ENCODE measurements around the gene ISY1. TPM values are rescaled to one million over a fixed set of nuclear protein-coding genes. Genes with fewer than 3 reads are reported as not detected.
"Not testable (repeated sequence)": the region's sequence is repeated elsewhere in the genome, so short reads cannot be mapped to it uniquely, and the experiment has no call there.

The ISY1 gene
- total RNA-seq, 1 donor from 2014 or later: 31.4 TPM

- H3K4me1 Mint-ChIP-seq: peaks cover 23% of the 10 kb centered on the region
- TF ChIP-seq, protein P1, sequence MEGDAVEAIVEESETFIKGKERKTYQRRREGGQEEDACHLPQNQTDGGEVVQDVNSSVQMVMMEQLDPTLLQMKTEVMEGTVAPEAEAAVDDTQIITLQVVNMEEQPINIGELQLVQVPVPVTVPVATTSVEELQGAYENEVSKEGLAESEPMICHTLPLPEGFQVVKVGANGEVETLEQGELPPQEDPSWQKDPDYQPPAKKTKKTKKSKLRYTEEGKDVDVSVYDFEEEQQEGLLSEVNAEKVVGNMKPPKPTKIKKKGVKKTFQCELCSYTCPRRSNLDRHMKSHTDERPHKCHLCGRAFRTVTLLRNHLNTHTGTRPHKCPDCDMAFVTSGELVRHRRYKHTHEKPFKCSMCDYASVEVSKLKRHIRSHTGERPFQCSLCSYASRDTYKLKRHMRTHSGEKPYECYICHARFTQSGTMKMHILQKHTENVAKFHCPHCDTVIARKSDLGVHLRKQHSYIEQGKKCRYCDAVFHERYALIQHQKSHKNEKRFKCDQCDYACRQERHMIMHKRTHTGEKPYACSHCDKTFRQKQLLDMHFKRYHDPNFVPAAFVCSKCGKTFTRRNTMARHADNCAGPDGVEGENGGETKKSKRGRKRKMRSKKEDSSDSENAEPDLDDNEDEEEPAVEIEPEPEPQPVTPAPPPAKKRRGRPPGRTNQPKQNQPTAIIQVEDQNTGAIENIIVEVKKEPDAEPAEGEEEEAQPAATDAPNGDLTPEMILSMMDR (conservative IDR thresholded peaks at IDR 0.05): no peak
- H3K27ac Mint-ChIP-seq (ENCODE audit: unreplicated experiment): no peak overlapping the region
- no peak overlapping the region for H3K4me3 Mint-ChIP-seq
- no peaks in the 10 kb centered on the region for H3K27me3 Mint-ChIP-seq (ENCODE audit: low read depth)
- H3K9me3 Mint-ChIP-seq: no peaks in the 10 kb centered on the region
- H3K36me3 Mint-ChIP-seq (ENCODE audit: low read depth): no peaks in the 10 kb centered on the region
- no peak for DNase-seq (ENCODE audit: low read depth, low spot score)
Observed at GRCh38 chr3:129176051-129176450, 15.2 kb upstream of the ISY1 start.

- Mint-ChIP-seq H3K4me3 (no peak overlapping the region), H3K9me3 (no peaks in the 10 kb centered on the region), H3K27ac (ENCODE audit: unreplicated experiment) (no peak overlapping the region), H3K27me3 (ENCODE audit: low read depth) (no peaks in the 10 kb centered on the region), H3K36me3 (ENCODE audit: low read depth) (peaks cover 12% of the 10 kb centered on the region), H3K4me1 (peaks cover 11% of the 10 kb centered on the region)
- TF ChIP-seq, protein P1 (conservative IDR thresholded peaks at IDR 0.05): no peak
- no peak for DNase-seq (ENCODE audit: low read depth, low spot score)
Observed at GRCh38 chr3:129173725-129174124, 12.9 kb upstream of the ISY1 start.

DNA sequence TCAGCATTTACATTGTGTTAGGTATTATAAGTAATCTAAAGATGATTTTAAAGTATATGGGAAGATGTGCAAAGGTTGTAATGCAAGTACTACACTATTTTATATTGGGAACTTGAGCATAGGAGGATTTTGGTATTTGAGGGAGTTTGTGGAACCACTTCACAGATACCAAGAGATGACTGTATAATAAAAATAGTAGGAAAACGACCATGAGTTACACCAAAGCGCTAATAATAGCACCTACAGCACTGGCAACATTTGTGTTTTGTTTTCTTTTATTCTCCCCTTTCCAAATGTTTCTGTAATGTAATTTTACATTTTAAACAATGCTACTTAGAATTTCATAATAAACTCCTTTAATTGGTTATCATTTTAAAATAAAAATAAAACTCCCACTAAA is 12.3 kb upstream of the ISY1 start:
- Mint-ChIP-seq H3K27me3 (ENCODE audit: low read depth) (no peaks in the 10 kb centered on the region), H3K27ac (ENCODE audit: unreplicated experiment) (no peak overlapping the region)

GRCh38 chr3:129166579-129167332 is 5.9 kb upstream of the ISY1 start:
- Mint-ChIP-seq H3K36me3 (ENCODE audit: low read depth) (peaks cover 21% of the 10 kb centered on the region), H3K27ac (ENCODE audit: unreplicated experiment) (no peak overlapping the region)

More for the DNA sequence above, 12.3 kb upstream of the ISY1 start:
- no peak overlapping the region for H3K4me3 Mint-ChIP-seq
- no peak for DNase-seq (ENCODE audit: low read depth, low spot score)
- peaks cover 12% of the 10 kb centered on the region for H3K36me3 Mint-ChIP-seq (ENCODE audit: low read depth)
- TF ChIP-seq, protein P1 (conservative IDR thresholded peaks at IDR 0.05): no peak
- H3K4me1 Mint-ChIP-seq: peaks cover 11% of the 10 kb centered on the region
- H3K9me3 Mint-ChIP-seq: no peaks in the 10 kb centered on the region

GRCh38 chr3:129165594-129165993 is 4.7 kb upstream of the ISY1 start:
- DNase-seq (ENCODE audit: low read depth, low spot score); H3K9me3 Mint-ChIP-seq; H3K4me3 Mint-ChIP-seq; H3K27ac Mint-ChIP-seq (ENCODE audit: unreplicated experiment); H3K27me3 Mint-ChIP-seq (ENCODE audit: low read depth): not testable (repeated sequence)
- Mint-ChIP-seq H3K4me1 (peaks cover 24% of the 10 kb centered on the region), H3K36me3 (ENCODE audit: low read depth) (peaks cover 21% of the 10 kb centered on the region)

More at GRCh38 chr3:129166579-129167332, 5.9 kb upstream of the ISY1 start:
- H3K4me3 Mint-ChIP-seq: peak overlapping the region; percentile 16
- H3K4me1 Mint-ChIP-seq: peaks cover 15% of the 10 kb centered on the region
- H3K9me3 Mint-ChIP-seq: no peaks in the 10 kb centered on the region
- no peak for DNase-seq (ENCODE audit: low read depth, low spot score)
- no peaks in the 10 kb centered on the region for H3K27me3 Mint-ChIP-seq (ENCODE audit: low read depth)
- TF ChIP-seq, protein P1 (conservative IDR thresholded peaks at IDR 0.05): no peak

- H3K27ac Mint-ChIP-seq (ENCODE audit: unreplicated experiment): no peak overlapping the region
- H3K36me3 Mint-ChIP-seq (ENCODE audit: low read depth): peaks cover 11% of the 10 kb centered on the region
- H3K27me3 Mint-ChIP-seq (ENCODE audit: low read depth): no peaks in the 10 kb centered on the region
- TF ChIP-seq, protein P1 (conservative IDR thresholded peaks at IDR 0.05): no peak
- peak overlapping the region; percentile 68 for H3K4me3 Mint-ChIP-seq
- H3K9me3 Mint-ChIP-seq: no peaks in the 10 kb centered on the region
- H3K4me1 Mint-ChIP-seq: peaks cover 34% of the 10 kb centered on the region
- no peak for DNase-seq (ENCODE audit: low read depth, low spot score)
Observed at GRCh38 chr3:129164500-129164899, 3.6 kb upstream of the ISY1 start.

Measured in neural crest cell (in vitro differentiated cells).